B cell (primary cell): ENCODE data around the gene SERPINA9. TPM values are rescaled to one million over a fixed set of nuclear protein-coding genes. Genes with fewer than 3 reads are reported as not detected.

Experiments
- ATAC-seq: fragments of 200-7000 bp; cut with Tn5 transposase; one replicate; pipeline ENCODE4 v1.10.0; 2021; ENCODE audit warnings: low read depth, mild to moderate bottlenecking, moderate number of reproducible peaks, moderate library complexity
- CTCF ChIA-PET: fragments of 350-600 bp; sonication (Branson Sonifier 250); formaldehyde crosslinking; loops from one replicate; lab custom pipeline; 2021; ENCODE audit warnings: antibody characterized with exemption, inconsistent platforms; lab: Charles Lee
- POLR2A ChIA-PET: fragments of 350-600 bp; sonication (Branson Sonifier 250); formaldehyde crosslinking; loops from one replicate; lab custom pipeline; 2021; ENCODE audit warnings: antibody characterized with exemption; lab: Charles Lee
- DNase-seq: peaks from one replicate; pipeline ENCODE4 v3.0.0; 2013
- H2AFZ ChIP-seq: 2 replicates; pipeline ENCODE4 v1.6.1; 2012; ENCODE audit warnings: mild to moderate bottlenecking, low read depth, low read length; ENCODE audit not compliant: insufficient read depth, poor library complexity, severe bottlenecking
- H3K27ac ChIP-seq, 2 donors: 1 replicate in 1 of 2; 2 replicates in 1 of 2; pipeline ENCODE4 v1.5.1; 2012 to 2013; ENCODE audit warnings: low read length in 2 of 2, mild to moderate bottlenecking in 2 of 2, moderate library complexity in 1 of 2
- H3K27me3 ChIP-seq, 4 experiments: fragments of 200-600 bp in 1 of 4; sonication (generic) in 1 of 4; replicated peaks in 1 of 4; 1 replicate in 2 of 4; 2 replicates in 2 of 4; pipeline versions ENCODE4 v1.6.1 to v1.7.0; 2013 to 2016; ENCODE audit warnings: low read length in 3 of 4, mild to moderate bottlenecking in 2 of 4, mixed read lengths in 1 of 4, moderate library complexity in 1 of 4; ENCODE audit not compliant: insufficient read depth in 4 of 4, control insufficient read depth in 3 of 4; ENCODE audit errors: control extremely low read depth in 1 of 4
- H3K36me3 ChIP-seq, 2 experiments: replicated peaks in 1 of 2; 1 replicate in 1 of 2; 2 replicates in 1 of 2; pipeline versions ENCODE4 v1.6.1 to v1.7.1; 2013; ENCODE audit warnings: low read length in 1 of 2; ENCODE audit not compliant: insufficient read depth in 2 of 2, control insufficient read depth in 1 of 2; ENCODE audit errors: control extremely low read depth in 1 of 2, extremely low read depth in 1 of 2
- H3K4me1 ChIP-seq, 2 donors: fragments of 200-600 bp in 1 of 2; sonication (generic) in 1 of 2; 1 replicate in 1 of 2; 2 replicates in 1 of 2; pipeline versions ENCODE4 v1.5.1 to v1.6.1; 2013 to 2017; ENCODE audit warnings: low read length in 2 of 2; ENCODE audit not compliant: control insufficient read depth in 2 of 2, insufficient read depth in 2 of 2
- H3K4me2 ChIP-seq: replicated peaks from 2 replicates; pipeline ENCODE3; 2012; ENCODE audit warnings: mild to moderate bottlenecking, low read depth, low read length; ENCODE audit not compliant: poor library complexity, severe bottlenecking
- H3K4me3 ChIP-seq, 5 experiments: fragments of 200-600 bp in 1 of 5; sonication (generic) in 1 of 5; 1 replicate in 3 of 5; 2 replicates in 2 of 5; pipeline versions ENCODE4 v1.5.1 to v1.7.0; 2011 to 2016; ENCODE audit warnings: low read length in 4 of 5, mild to moderate bottlenecking in 4 of 5, low read depth in 2 of 5, control low read depth in 1 of 5, moderate library complexity in 1 of 5; ENCODE audit not compliant: insufficient read depth in 1 of 5; ENCODE audit errors: control extremely low read depth in 1 of 5, extremely low read depth in 1 of 5
- H3K79me2 ChIP-seq: fragments of 200-600 bp; sonication (generic); one replicate; pipeline ENCODE4 v1.6.0; 2016; ENCODE audit warnings: low read length; ENCODE audit not compliant: control insufficient read depth, insufficient read depth
- H3K9ac ChIP-seq: fragments of 200-600 bp; sonication (generic); 2 replicates; pipeline ENCODE4 v1.6.1; 2017; ENCODE audit warnings: mild to moderate bottlenecking, low read length, moderate library complexity
- H3K9me3 ChIP-seq, 3 donors: one replicate each; pipeline versions ENCODE4 v1.6.1 to v1.7.1; 2013; ENCODE audit warnings: low read length in 2 of 3; ENCODE audit not compliant: control insufficient read depth in 2 of 3, insufficient read depth in 1 of 3; ENCODE audit errors: control extremely low read depth in 1 of 3
- H4K20me1 ChIP-seq: 2 replicates; pipeline ENCODE4 v1.6.0; 2012; ENCODE audit warnings: mild to moderate bottlenecking, low read length; ENCODE audit not compliant: insufficient read depth, control insufficient read depth, poor library complexity, severe bottlenecking
- H3K27ac Mint-ChIP-seq: one replicate; pipeline ENCODE4 v1.8.0; 2021; ENCODE audit warnings: mixed read lengths
- H3K27me3 Mint-ChIP-seq: one replicate; pipeline ENCODE4 v1.8.0; 2021; ENCODE audit warnings: mixed read lengths
- H3K4me1 Mint-ChIP-seq: one replicate; pipeline ENCODE4 v1.8.0; 2021; ENCODE audit warnings: mixed read lengths
- H3K4me3 Mint-ChIP-seq: one replicate; pipeline ENCODE4 v1.8.0; 2021; ENCODE audit warnings: mixed read lengths
- H3K9me3 Mint-ChIP-seq: one replicate; pipeline ENCODE4 v1.8.0; 2022; ENCODE audit warnings: mixed read lengths; ENCODE audit not compliant: insufficient read depth
- CTCF ChIP-seq: fragments of 200-600 bp; IDR thresholded peaks from one replicate; pipeline ENCODE4 v1.8.0; 2022; ENCODE audit warnings: antibody characterized with exemption, mild to moderate bottlenecking
- EZH2 ChIP-seq: IDR thresholded peaks from 2 replicates; pipeline ENCODE4 v1.6.1; 2012; ENCODE audit warnings: borderline replicate concordance, low read depth, mild to moderate bottlenecking, moderate library complexity, low read length; ENCODE audit not compliant: insufficient read depth, poor library complexity, severe bottlenecking
- WGBS: methylation state at CpG from one replicate; pipeline ENCODE4 v1.1.5; 2013; ENCODE audit warnings: missing lambda C conversion rate; ENCODE audit not compliant: insufficient coverage; 5-methylcytosine and 5-hydroxymethylcytosine counted together
- intact Hi-C: fragments of 100-400 bp; cut with micrococcal nuclease; formaldehyde crosslinking; loops from one replicate; pipeline ENCODE4 v1.10.0; 2022
- polyA plus RNA-seq: library from polyadenylated mRNA; depleted of rRNA; stranded (reverse); fragments of >200 nt; gene quantifications from 2 replicates; pipeline ENCODE4 v1.2.3, GENCODE V29; 2012
- total RNA-seq, 2 donors: library from RNA; stranded (reverse); fragments of 120-200 nt in 1 of 2; gene quantifications; 1 replicate in 1 of 2; 2 replicates in 1 of 2; pipeline versions ENCODE4 v1.2.3 to v1.2.4, GENCODE V29; 2013 to 2022

SERPINA9 gene
- total and polyA plus RNA-seq, 2 donors (not counting 1 experiment from before 2014, with no cell fraction given) = 0.74 TPM; not detected in 1

- CTCF ChIA-PET = interaction anchor here (6.4 kb wide), 1 partner anchor 13 kb away, joined by 50 read pairs; no protein-coding TSS in a partner anchor
- Histone ChIP-seq H3K27me3 (peaks cover 0 to 6% (median 0%) of the 10 kb centered on the region in 4 experiments), H3K4me2 (no peak overlapping the region), H3K4me1 (peaks cover 0 to 26% of the 10 kb centered on the region in 2 donors), H4K20me1 (no peaks in the 10 kb centered on the region), H3K9ac (no peak overlapping the region), H2AFZ (no peak overlapping the region), H3K36me3 (no peaks in the 10 kb centered on the region), H3K4me3 (no peak overlapping the region), H3K9me3 (peaks cover 1 to 21% (median 3%) of the 10 kb centered on the region in 3 donors), H3K79me2 (no peaks in the 10 kb centered on the region), H3K27ac (no peak overlapping the region)
- peaks cover 7% of the 10 kb centered on the region for H3K9me3 Mint-ChIP-seq
- intact Hi-C loops = no loop called here
- POLR2A ChIA-PET = no interaction called here
- 70% methylated on average over 16 of the region's 16 CpGs for WGBS
- peak; percentile 31 for ATAC-seq
- no peak for DNase-seq
- peak overlapping the region; percentile 72 for H3K4me3 Mint-ChIP-seq
- TF ChIP-seq EZH2 (no peak), CTCF (no peak)
- H3K27ac Mint-ChIP-seq = peak overlapping the region; percentile 59
- H3K4me1 Mint-ChIP-seq = peaks cover 27% of the 10 kb centered on the region
- H3K27me3 Mint-ChIP-seq = no peaks in the 10 kb centered on the region
These were observed 2.2 kb downstream of the SERPINA9 start for GRCh38 chr14:94473666-94474410.

DNA sequence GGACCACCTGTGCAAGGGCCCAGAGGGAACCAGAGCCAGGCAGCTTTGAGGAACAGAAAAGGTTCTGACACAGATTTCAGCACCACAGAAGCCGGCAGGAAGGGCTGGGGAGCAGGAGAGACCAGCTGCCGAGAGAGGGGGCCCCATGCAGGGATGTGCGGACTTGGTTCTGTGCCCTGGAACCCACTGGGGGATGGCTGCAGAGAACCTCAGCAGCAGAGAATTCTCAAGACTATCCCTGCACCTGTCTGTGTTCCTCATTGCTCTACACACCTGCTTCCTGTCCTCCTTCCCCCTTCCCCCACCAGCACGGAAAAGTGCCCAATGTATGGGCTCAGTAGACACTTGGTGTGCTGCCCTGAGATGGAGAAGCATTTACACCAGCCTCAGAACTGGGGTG, 3.2 kb downstream of the SERPINA9 start:
- Mint-ChIP-seq H3K27ac (peak overlapping the region; percentile 43), H3K9me3 (peaks cover 4% of the 10 kb centered on the region), H3K27me3 (no peaks in the 10 kb centered on the region), H3K4me3 (peak overlapping the region; percentile 57), H3K4me1 (peaks cover 27% of the 10 kb centered on the region)
- CTCF ChIA-PET = interaction anchor here (6.4 kb wide), 1 partner anchor 14 kb away, joined by 50 read pairs; no protein-coding TSS in a partner anchor
- Histone ChIP-seq H2AFZ (no peak overlapping the region), H3K9ac (no peak overlapping the region), H3K4me3 (no peak overlapping the region), H3K36me3 (no peaks in the 10 kb centered on the region), H3K9me3 (peaks cover 0 to 19% (median 1%) of the 10 kb centered on the region in 3 donors), H3K4me2 (no peak overlapping the region), H3K27ac (no peak overlapping the region), H3K27me3 (peaks cover 0 to 6% (median 0%) of the 10 kb centered on the region in 4 experiments), H4K20me1 (no peaks in the 10 kb centered on the region), H3K79me2 (no peaks in the 10 kb centered on the region), H3K4me1 (peaks cover 0 to 26% of the 10 kb centered on the region in 2 donors)
- WGBS = 51% methylated on average over 4 of the region's 4 CpGs
- POLR2A ChIA-PET = no interaction called here
- TF ChIP-seq EZH2 = no peak
- TF ChIP-seq CTCF = no peak
- ATAC-seq (peak; percentile 23), DNase-seq (no peak)
- intact Hi-C loops = no loop called here
